Measurements from ENCODE around the gene DDIAS. TPM values are rescaled to one million over a fixed set of nuclear protein-coding genes. Genes with fewer than 3 reads are reported as not detected.

Gene DDIAS
- total and polyA plus RNA-seq, 2 donors (not counting 1 experiment from before 2014, with no cell fraction given) = 1.7 to 3.3 TPM

DNA sequence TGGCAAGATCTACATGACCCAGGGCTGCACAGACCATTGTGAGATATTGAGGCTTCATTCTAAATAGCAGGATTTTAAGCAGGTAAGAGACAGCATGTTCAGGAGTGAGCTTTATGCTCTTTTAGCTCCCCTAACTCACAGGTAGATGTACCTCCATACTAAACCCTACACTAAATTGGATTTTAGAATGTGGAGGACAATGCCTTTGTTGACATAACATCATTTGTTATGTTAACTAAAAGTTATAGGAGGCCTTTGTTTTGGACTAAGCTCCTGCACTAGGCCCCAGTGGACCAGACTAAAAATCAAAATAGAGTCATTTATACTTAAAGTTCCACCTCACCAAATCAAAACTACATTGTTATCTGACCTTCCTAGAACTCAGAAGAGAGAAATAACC, 6.8 kb downstream of the DDIAS start:
- H3K4me3 Mint-ChIP-seq = no peak overlapping the region
- Histone ChIP-seq H2AFZ (ENCODE audit: insufficient read depth, low read depth, low read length, poor library complexity, severe bottlenecking) (peak overlapping the region; percentile 67), H4K20me1 (ENCODE audit: control insufficient read depth, insufficient read depth, low read length, poor library complexity, severe bottlenecking) (no peaks in the 10 kb centered on the region), H3K4me3 (ENCODE audit: control extremely low read depth in 1 of 5, extremely low read depth in 1 of 5, insufficient read depth in 1 of 5, low read depth in 2 of 5, low read length in 4 of 5) (peak overlapping the region in 1 of 5 experiments; percentile 17), H3K36me3 (replicated peaks in 1 of 2; ENCODE audit: control extremely low read depth in 1 of 2, control insufficient read depth in 1 of 2, extremely low read depth in 1 of 2, insufficient read depth in 2 of 2, low read length in 1 of 2) (peaks cover 0 to 2% of the 10 kb centered on the region in 2 experiments), H3K9ac (ENCODE audit: low read length) (no peak overlapping the region), H3K9me3 (ENCODE audit: control extremely low read depth in 1 of 3, control insufficient read depth in 2 of 3, insufficient read depth in 1 of 3, low read length in 2 of 3) (peaks cover 0 to 5% (median 4%) of the 10 kb centered on the region in 3 donors), H3K4me2 (replicated peaks; ENCODE audit: low read depth, low read length, poor library complexity, severe bottlenecking) (peak overlapping the region; percentile 43), H3K4me1 (ENCODE audit: control insufficient read depth in 2 of 2, insufficient read depth in 2 of 2, low read length in 2 of 2) (peaks cover 8 to 26% of the 10 kb centered on the region in 2 donors), H3K27me3 (replicated peaks in 1 of 4; ENCODE audit: control extremely low read depth in 1 of 4, control insufficient read depth in 3 of 4, insufficient read depth in 4 of 4, low read length in 3 of 4) (no peaks in the 10 kb centered on the region), H3K27ac (ENCODE audit: low read length in 2 of 2) (peak overlapping the region; percentile 1 to 79), H3K79me2 (ENCODE audit: control insufficient read depth, insufficient read depth, low read length) (peaks cover 6% of the 10 kb centered on the region)
- H3K4me1 Mint-ChIP-seq = peaks cover 24% of the 10 kb centered on the region
- ChIA-PET CTCF (interaction anchor here (0.6 to 12.3 kb wide), 13 partner anchors 12 to 341 kb away, joined by 3 to 135 read pairs (median 4); partner anchors contain the start of gene PCF11), POLR2A (no interaction called here)
- no peaks in the 10 kb centered on the region for H3K9me3 Mint-ChIP-seq (ENCODE audit: insufficient read depth)
- TF ChIP-seq EZH2 (IDR thresholded peaks at IDR 0.05; ENCODE audit: borderline replicate concordance, insufficient read depth, low read depth, low read length, poor library complexity, severe bottlenecking) = no peak
- TF ChIP-seq, protein P1, sequence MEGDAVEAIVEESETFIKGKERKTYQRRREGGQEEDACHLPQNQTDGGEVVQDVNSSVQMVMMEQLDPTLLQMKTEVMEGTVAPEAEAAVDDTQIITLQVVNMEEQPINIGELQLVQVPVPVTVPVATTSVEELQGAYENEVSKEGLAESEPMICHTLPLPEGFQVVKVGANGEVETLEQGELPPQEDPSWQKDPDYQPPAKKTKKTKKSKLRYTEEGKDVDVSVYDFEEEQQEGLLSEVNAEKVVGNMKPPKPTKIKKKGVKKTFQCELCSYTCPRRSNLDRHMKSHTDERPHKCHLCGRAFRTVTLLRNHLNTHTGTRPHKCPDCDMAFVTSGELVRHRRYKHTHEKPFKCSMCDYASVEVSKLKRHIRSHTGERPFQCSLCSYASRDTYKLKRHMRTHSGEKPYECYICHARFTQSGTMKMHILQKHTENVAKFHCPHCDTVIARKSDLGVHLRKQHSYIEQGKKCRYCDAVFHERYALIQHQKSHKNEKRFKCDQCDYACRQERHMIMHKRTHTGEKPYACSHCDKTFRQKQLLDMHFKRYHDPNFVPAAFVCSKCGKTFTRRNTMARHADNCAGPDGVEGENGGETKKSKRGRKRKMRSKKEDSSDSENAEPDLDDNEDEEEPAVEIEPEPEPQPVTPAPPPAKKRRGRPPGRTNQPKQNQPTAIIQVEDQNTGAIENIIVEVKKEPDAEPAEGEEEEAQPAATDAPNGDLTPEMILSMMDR (IDR thresholded peaks at IDR 0.05) = no peak
- peak overlapping the region; percentile 80 for H3K27ac Mint-ChIP-seq
- ATAC-seq (ENCODE audit: low read depth) (no peak), DNase-seq (no peak)
- intact Hi-C loops (cut with micrococcal nuclease) = loop anchor here (5.0 kb wide), 1 partner anchor 69 kb away; no protein-coding TSS in a partner anchor
- no peaks in the 10 kb centered on the region for H3K27me3 Mint-ChIP-seq

DNA sequence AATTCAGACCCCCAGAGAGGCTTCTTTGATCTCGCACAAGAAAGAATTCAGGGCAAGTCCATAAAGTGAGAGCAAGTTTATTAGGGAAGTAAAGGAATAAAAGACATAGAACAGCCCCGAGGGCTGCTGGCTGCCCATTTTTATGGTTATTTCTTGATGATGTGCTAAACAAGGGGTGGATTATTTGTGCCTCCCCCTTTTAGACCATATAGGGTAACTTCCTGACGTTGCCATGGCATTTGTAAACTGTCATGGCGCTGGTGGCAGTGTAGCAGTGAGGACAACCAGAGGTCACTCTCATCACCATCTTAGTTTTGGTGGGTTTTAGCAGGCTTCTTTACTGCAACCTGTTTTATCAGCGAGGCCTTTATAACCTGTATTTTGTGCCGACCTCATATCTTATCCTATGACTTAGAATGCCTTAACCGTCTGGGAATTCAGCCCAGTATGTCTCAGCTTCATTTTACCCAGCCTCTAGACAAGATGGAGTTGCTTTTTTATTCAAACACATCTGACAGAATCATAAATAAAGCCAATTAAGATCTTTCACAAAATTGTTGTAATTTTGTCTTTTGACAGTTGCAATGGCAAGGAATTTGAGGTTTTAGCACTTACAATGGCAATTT, 7.6 kb downstream of the DDIAS start:
- ChIA-PET CTCF (interaction anchor here (0.6 to 12.3 kb wide), 7 partner anchors 11 to 340 kb away, joined by 3 to 135 read pairs (median 6); partner anchors contain the start of gene PCF11), POLR2A (no interaction called here)
- intact Hi-C loops (cut with micrococcal nuclease) = loop anchor here (5.0 kb wide), 1 partner anchor 68 kb away; no protein-coding TSS in a partner anchor
- Mint-ChIP-seq H3K27me3 (no peaks in the 10 kb centered on the region), H3K4me1 (peaks cover 24% of the 10 kb centered on the region), H3K9me3 (ENCODE audit: insufficient read depth) (no peaks in the 10 kb centered on the region), H3K4me3 (no peak overlapping the region), H3K27ac (peak overlapping the region; percentile 80)
- peaks cover 6% of the 10 kb centered on the region for H3K79me2 ChIP-seq (ENCODE audit: control insufficient read depth, insufficient read depth, low read length)
- ATAC-seq (ENCODE audit: low read depth) (no peak), DNase-seq (no peak)
- H4K20me1 ChIP-seq (ENCODE audit: control insufficient read depth, insufficient read depth, low read length, poor library complexity, severe bottlenecking) = no peaks in the 10 kb centered on the region
- peaks cover 8 to 26% of the 10 kb centered on the region in 2 donors for H3K4me1 ChIP-seq (ENCODE audit: control insufficient read depth in 2 of 2, insufficient read depth in 2 of 2, low read length in 2 of 2)
- H3K36me3 ChIP-seq (replicated peaks in 1 of 2; ENCODE audit: control extremely low read depth in 1 of 2, control insufficient read depth in 1 of 2, extremely low read depth in 1 of 2, insufficient read depth in 2 of 2, low read length in 1 of 2) = peaks cover 0 to 2% of the 10 kb centered on the region in 2 experiments
- H3K27me3 ChIP-seq (replicated peaks in 1 of 4; ENCODE audit: control extremely low read depth in 1 of 4, control insufficient read depth in 3 of 4, insufficient read depth in 4 of 4, low read length in 3 of 4) = no peaks in the 10 kb centered on the region
- H3K4me3 ChIP-seq (ENCODE audit: control extremely low read depth in 1 of 5, extremely low read depth in 1 of 5, insufficient read depth in 1 of 5, low read depth in 2 of 5, low read length in 4 of 5) = no peak overlapping the region
- H2AFZ ChIP-seq (ENCODE audit: insufficient read depth, low read depth, low read length, poor library complexity, severe bottlenecking) = peak overlapping the region; percentile 67
- peak overlapping the region in 1 of 2 donors; percentile 79 for H3K27ac ChIP-seq (ENCODE audit: low read length in 2 of 2)
- no peak for TF ChIP-seq EZH2 (IDR thresholded peaks at IDR 0.05; ENCODE audit: borderline replicate concordance, insufficient read depth, low read depth, low read length, poor library complexity, severe bottlenecking)
- TF ChIP-seq, protein P1 (IDR thresholded peaks at IDR 0.05) = no peak
- peak overlapping the region; percentile 43 for H3K4me2 ChIP-seq (replicated peaks; ENCODE audit: low read depth, low read length, poor library complexity, severe bottlenecking)
- H3K9me3 ChIP-seq (ENCODE audit: control extremely low read depth in 1 of 3, control insufficient read depth in 2 of 3, insufficient read depth in 1 of 3, low read length in 2 of 3) = peaks cover 0 to 5% (median 4%) of the 10 kb centered on the region in 3 donors
- 100% methylated on average over 2 of the region's 7 CpGs for WGBS (ENCODE audit: insufficient coverage)
- H3K9ac ChIP-seq (ENCODE audit: low read length) = no peak overlapping the region
